Hematopoietic multipotent progenitor cell treated with erythropoietin and hydrocortisone succinate and interleukin-3 and kit ligand, for 15 days (in vitro differentiated cells): ENCODE data around the gene RPS24.
"Not testable (repeated sequence)": the region's sequence is repeated elsewhere in the genome, so short reads cannot be mapped to it uniquely, and the experiment has no call there.

Experiments
- DNase-seq: peaks from one replicate; pipeline ENCODE4 v3.0.0-alpha.2; 2015; ENCODE audit warnings: low spot score

Gene RPS24

GRCh38 chr10:78053211-78053868 lies 19.7 kb downstream of the RPS24 start:
- DNase-seq, result no peak

- DNase-seq, result no peak
Measured at GRCh38 chr10:78058562-78058961, 24.9 kb downstream of the RPS24 start.

DNA sequence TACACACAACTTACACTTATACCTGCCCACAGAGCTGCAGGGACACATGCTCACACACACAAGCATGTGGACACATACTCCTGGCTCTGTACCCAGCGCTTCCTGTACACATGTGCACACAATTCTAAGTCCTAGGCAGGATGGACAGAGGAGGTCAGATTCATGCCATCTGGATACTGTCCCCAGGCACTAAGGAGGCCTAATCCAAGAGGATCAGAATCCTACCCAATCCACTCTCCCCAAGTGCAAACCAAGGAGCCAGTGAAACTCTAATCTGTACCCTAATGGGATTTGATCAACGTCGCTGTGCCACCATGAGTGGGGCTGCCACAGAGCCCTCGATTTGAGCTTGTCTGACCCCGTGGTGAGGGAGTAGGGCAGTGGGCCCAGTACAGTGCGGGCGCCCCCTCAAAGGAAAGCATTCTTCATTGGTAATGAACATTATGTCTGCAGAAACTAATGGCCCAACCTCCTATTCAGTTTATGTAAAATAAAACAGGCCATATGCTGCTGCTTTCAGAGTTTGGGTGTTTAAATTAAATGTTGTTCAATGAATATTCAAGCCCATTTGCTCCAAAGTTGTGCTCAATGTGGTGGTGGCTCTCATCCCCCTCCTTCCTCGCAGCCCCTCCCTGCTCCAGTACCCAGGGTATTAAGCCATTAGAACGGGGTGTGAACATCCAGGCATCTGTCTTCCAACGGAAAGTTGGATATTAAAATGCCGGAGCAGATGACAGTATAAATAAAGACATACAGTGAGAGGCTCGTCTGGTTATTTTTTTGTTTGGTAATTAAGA lies 26.4 kb downstream of the RPS24 start:
- DNase-seq, result no peak

GRCh38 chr10:78062296-78062695 lies 28.6 kb downstream of the RPS24 start:
- no peak for DNase-seq

- no peak for DNase-seq
Measured at GRCh38 chr10:78063236-78063635, 29.6 kb downstream of the RPS24 start.

- not testable (repeated sequence) for DNase-seq
Measured at GRCh38 chr10:78064919-78065318, 31.3 kb downstream of the RPS24 start.

DNA sequence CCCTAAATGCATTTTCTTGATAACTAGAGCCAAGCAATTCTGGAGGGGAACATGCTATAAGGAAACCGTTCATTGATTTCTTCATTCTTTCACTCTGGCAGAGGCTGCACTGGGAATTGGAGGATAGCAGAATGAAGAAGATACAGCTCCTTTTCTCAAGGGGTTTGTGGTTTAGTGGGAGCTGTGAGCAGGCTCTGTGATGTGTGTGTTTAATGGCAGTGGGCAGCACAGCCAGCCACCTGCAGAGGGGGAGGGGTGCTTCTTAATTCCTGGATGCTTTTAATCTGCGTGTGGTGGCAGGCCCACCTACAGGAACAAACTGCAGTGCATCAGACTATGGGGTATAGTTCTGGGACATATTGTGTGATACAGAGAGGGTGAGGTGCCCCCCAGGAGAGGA lies 31.9 kb downstream of the RPS24 start:
- no peak for DNase-seq

GRCh38 chr10:78066012-78066411 lies 32.3 kb downstream of the RPS24 start:
- no peak for DNase-seq

- DNase-seq, result no peak
Measured at GRCh38 chr10:78066728-78067430, 33.2 kb downstream of the RPS24 start.

DNA sequence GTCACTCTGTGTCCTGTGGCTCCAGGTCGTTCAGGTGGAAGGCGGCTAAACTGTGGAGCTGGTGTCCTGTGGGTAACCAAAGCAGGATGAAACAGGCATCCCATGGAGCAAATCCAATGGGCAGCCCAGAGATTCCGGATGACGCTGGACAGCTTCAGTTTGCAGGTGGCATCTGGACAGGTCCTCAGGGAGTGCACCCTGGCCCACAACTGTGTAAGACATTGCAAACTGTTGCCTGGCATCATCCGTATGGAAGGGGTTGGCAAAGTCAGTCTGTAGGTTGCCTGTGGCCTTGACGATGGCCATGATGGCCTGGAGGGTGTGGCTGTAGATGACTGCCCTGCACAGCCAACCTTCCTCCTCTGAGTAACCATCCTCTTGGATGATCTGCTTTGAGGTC lies 35.5 kb downstream of the RPS24 start:
- no peak for DNase-seq

- DNase-seq, result not testable (repeated sequence)
Measured at GRCh38 chr10:78070064-78070463, 36.4 kb downstream of the RPS24 start.

- DNase-seq, result no peak
Measured at GRCh38 chr10:78070726-78071125, 37.1 kb downstream of the RPS24 start.

GRCh38 chr10:78071140-78071856 lies 37.6 kb downstream of the RPS24 start:
- no peak for DNase-seq

GRCh38 chr10:78071857-78072179 lies 38.2 kb downstream of the RPS24 start:
- DNase-seq, result no peak

DNA sequence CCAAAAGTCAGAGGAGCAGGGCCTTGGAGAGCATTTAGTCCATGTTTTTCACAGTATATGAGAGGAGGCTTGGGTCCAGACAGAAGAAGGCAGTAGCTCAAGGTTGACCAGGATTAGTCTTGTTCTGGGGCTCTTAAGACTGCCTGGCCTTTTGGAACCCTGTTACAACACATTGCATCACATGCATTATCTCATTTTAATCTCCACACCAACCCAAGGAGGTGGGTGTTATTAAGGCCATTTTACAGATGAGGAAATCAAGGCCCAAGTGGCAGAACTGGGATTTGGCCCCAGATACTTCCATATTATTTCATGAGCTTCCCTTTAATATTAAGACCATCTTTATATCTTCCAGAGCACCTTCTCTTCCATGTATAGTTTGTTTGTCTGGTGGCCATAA lies 38.8 kb downstream of the RPS24 start:
- no peak for DNase-seq

DNA sequence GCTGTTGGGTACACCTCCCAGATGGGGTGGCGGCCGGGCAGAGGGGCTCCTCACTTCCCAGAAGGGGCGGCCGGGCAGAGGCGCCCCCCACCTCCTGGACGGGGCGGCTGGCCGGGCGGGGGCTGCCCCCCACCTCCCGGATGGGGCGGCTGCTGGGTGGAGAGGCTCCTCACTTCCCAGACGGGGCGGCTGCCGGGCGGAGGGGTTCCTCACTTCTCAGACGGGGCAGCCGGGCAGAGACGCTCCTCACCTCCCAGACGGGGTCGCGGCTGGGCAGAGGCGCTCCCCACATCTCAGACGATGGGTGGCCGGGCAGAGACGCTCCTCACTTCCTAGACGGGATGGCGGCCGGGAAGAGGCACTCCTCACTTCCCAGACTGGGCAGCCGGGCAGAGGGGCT lies 42.1 kb downstream of the RPS24 start:
- DNase-seq, result not testable (repeated sequence)

DNA sequence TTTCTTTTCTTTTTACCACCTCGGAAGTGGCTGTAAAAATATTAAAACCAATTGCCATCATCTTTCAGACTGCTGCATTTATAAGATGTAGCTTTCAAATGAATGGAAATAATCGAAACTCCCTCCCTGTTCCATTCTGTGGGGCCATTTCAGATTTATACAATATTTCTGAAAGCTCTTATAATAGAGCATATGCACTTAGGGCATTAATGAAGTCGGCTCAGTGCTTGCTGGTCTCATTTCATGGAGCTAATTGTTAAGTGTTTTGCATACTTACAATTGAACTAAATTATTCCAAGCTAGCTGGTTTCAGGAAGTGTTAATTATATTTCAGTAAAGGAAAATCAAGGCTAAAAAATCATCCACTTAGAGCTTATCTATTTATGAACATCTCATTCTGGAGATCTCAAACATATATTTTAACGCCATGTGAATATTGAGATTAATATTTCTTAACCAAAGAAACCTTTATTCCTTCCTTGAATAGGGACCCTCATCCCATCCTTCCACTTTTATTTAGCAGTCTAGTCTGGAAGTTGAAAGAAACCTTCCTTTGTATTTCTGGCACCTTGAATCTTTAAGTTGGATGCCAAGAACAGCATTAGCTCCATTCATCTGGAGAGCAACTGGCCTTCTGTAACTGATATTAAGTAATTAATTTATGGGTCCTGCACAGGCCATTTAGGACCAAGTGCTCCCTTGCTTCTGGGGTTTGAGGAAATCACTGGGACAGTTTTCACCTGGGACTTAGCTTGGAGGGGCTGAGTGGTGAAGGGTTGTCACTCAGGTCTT lies 45.1 kb downstream of the RPS24 start:
- DNase-seq, result no peak

DNA sequence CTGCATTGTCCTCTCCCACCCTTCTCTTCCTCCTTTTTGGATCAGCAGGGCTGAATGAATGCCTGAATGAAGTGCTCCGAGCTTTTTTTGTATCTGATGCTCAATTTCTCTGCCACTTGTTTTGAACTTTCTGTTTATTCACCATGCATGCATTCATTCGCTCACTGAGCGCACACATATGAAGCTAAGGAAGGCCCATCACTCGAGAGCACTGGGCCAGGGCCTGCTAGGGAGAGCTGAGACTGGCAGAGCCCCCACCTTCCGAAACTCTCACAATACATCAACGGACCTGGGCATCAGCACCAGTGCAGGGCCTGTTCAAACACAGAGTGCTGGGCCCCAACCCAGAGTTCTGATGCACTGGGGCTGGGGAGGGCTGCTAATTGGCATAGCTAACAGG lies 45.7 kb downstream of the RPS24 start:
- no peak for DNase-seq

DNA sequence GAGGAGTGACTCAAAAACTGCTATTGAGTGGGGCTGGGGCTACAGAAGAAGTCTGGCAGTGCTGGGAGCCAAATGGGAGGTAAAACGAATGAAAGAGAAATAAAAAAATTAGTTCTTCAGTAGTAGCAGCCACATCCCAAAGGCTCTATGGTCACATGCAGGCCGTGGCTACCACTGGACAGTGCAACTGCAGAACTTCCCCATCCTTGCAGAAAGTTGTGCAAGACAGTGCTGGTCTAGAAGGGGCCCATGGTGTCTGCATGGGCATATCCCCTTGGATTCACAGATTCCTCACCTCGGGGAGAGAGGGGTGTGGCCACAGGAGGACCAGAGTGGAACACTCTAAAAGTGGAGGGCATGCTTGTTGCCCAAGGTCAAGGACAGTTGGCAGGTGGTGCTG lies 47.6 kb downstream of the RPS24 start:
- no peak for DNase-seq

GRCh38 chr10:78082636-78083035 lies 49.0 kb downstream of the RPS24 start:
- no peak for DNase-seq
